Coronary artery (tissue), 2 donors: ENCODE measurements around the gene STRIP1.
A peak's percentile ranks its signal among the peaks of the same experiment; 100 is the strongest.

ENCODE experiments used
- DNase-seq: peaks from one replicate; pipeline ENCODE4 v3.0.0-alpha.2; 2017; ENCODE audit warnings: low spot score
- H3K27ac ChIP-seq, 2 donors: fragments of 200-600 bp; sonication (generic); one replicate each; pipeline ENCODE4 v1.5.1; 2016 to 2019
- H3K4me3 ChIP-seq: fragments of 200-600 bp; sonication (generic); 2 replicates; pipeline ENCODE4 v1.5.1; 2016; ENCODE audit warnings: mild to moderate bottlenecking, moderate library complexity
- CTCF ChIP-seq: fragments of 200-600 bp; sonication (generic); IDR thresholded peaks from one replicate; pipeline ENCODE4 v1.5.1; 2019; ENCODE audit warnings: antibody characterized with exemption

Gene STRIP1

GRCh38 chr1:110034451-110035235 is at the start of gene STRIP1:
Gene STRIP1, plus strand, starts transcription at chr1:110034624. Its CDS starts 14 bp downstream, at chr1:110034638.
- Histone ChIP-seq H3K4me3 (peak within 1 kb of the TSS; percentile 98), H3K27ac (peak within 1 kb of the TSS; percentile 85 to 94)
- TF ChIP-seq CTCF, result no peak
- DNase-seq, result peak; percentile 93

GRCh38 chr1:109985247-109986053 is 49.0 kb upstream of the STRIP1 start:
- DNase-seq, result no peak
- Histone ChIP-seq H3K27ac (peak overlapping the region; percentile 97 to 99), H3K4me3 (peak overlapping the region; percentile 90)
- no peak for TF ChIP-seq CTCF

- DNase-seq, result no peak
- Histone ChIP-seq H3K4me3 (peak overlapping the region; percentile 90), H3K27ac (peak overlapping the region in 1 of 2 donors; percentile 97)
- TF ChIP-seq CTCF, result no peak
These were observed 48.4 kb upstream of the STRIP1 start for GRCh38 chr1:109986054-109986444.

GRCh38 chr1:109988349-109988914 is 46.0 kb upstream of the STRIP1 start:
- Histone ChIP-seq H3K4me3 (no peak overlapping the region), H3K27ac (no peak overlapping the region)

GRCh38 chr1:109989506-109990301 is 44.7 kb upstream of the STRIP1 start:
- Histone ChIP-seq H3K4me3 (no peak overlapping the region), H3K27ac (no peak overlapping the region)
- no peak for TF ChIP-seq CTCF
- DNase-seq, result no peak

More at GRCh38 chr1:109988349-109988914, 46.0 kb upstream of the STRIP1 start:
- TF ChIP-seq CTCF, result no peak
- DNase-seq, result no peak

- DNase-seq, result no peak
- TF ChIP-seq CTCF, result no peak
- Histone ChIP-seq H3K4me3 (no peak overlapping the region), H3K27ac (no peak overlapping the region)
These were observed 44.1 kb upstream of the STRIP1 start for GRCh38 chr1:109990302-109990653.
